Measurements from ENCODE around the gene DPP4. TPM values are rescaled to one million over a fixed set of nuclear protein-coding genes. Genes with fewer than 3 reads are reported as not detected.

The DPP4 gene
- total RNA-seq, 1 experiment from 2014 or later = 27.6 TPM

DNA sequence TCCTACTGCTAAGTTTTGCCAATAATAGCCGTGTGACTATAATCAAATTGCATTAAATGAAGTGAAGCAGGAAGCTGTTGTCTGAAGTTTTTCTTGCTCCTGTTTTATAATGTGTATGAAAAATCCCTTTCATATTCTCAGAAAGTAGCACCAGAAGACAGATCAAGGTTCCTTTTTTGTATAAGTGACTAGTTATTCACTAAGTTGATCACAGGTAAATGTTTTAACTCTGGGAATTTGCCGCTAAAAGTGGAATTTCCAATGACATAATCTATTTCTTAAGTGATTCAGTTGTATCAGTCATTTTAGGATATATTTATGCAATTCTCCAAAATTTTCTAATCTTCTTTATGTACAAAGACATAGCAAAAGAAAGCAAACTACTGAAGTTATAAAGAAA lies 99.6 kb downstream of the DPP4 start:
- DNase-seq = no peak
- Mint-ChIP-seq H3K9me3 (ENCODE audit: low read depth, unreplicated experiment) (no peaks in the 10 kb centered on the region), H3K4me3 (ENCODE audit: low read depth, unreplicated experiment) (no peak overlapping the region), H3K27ac (ENCODE audit: unreplicated experiment) (no peak overlapping the region), H3K27me3 (ENCODE audit: unreplicated experiment) (no peaks in the 10 kb centered on the region), H3K36me3 (ENCODE audit: insufficient read depth, unreplicated experiment) (no peaks in the 10 kb centered on the region), H3K4me1 (ENCODE audit: low read depth, unreplicated experiment) (no peaks in the 10 kb centered on the region)
- TF ChIP-seq, protein P1, sequence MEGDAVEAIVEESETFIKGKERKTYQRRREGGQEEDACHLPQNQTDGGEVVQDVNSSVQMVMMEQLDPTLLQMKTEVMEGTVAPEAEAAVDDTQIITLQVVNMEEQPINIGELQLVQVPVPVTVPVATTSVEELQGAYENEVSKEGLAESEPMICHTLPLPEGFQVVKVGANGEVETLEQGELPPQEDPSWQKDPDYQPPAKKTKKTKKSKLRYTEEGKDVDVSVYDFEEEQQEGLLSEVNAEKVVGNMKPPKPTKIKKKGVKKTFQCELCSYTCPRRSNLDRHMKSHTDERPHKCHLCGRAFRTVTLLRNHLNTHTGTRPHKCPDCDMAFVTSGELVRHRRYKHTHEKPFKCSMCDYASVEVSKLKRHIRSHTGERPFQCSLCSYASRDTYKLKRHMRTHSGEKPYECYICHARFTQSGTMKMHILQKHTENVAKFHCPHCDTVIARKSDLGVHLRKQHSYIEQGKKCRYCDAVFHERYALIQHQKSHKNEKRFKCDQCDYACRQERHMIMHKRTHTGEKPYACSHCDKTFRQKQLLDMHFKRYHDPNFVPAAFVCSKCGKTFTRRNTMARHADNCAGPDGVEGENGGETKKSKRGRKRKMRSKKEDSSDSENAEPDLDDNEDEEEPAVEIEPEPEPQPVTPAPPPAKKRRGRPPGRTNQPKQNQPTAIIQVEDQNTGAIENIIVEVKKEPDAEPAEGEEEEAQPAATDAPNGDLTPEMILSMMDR (IDR thresholded peaks at IDR 0.05; ENCODE audit: unreplicated experiment) = no peak
- no TSS peak for BruUV-seq (replicated peaks)
- intact Hi-C loops (cut with micrococcal nuclease; ENCODE audit: unreplicated experiment) = no loop called here
- CTCF ChIA-PET = no interaction called here

DNA sequence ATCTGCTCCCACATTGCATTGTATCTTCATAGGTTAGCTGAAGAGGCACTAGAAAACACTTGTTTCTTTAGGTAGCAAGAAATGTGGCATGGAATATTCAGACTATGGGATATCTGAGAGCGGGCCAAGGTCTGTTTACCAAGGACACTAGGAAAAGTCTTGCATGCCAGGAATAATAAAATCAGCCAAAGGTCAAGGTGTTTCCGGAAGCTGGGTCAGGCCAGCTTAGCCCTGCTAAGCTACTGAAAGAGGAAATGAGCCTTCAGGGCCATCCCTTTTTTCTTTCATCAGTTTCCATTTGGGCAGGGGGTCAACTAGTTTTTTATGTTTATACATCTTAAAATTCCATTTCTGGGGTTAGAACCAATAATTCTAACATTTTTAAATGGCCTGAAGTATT lies 101.1 kb downstream of the DPP4 start:
- no TSS peak for BruUV-seq (replicated peaks)
- H3K4me1 Mint-ChIP-seq (ENCODE audit: low read depth, unreplicated experiment) = no peaks in the 10 kb centered on the region

DNA sequence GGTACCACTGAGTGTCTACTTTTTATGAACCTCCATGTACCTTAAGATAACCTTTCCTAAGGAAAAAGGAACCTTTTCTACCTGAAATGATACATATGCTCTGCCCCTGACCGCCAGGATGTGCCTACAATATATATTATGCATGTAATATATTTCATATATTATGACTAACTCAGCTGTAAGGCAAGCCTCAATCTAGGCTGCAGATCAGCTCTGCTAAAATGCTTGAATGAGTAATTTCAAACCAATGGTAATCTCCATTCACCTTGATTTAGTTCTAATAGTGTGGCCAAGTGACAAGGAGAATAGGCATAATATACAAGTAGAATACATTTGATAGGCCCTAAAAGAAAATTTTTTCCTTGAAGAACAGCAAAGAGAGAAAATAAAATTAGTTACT lies 101.8 kb downstream of the DPP4 start:
- H3K4me1 Mint-ChIP-seq (ENCODE audit: low read depth, unreplicated experiment) = no peaks in the 10 kb centered on the region
- BruUV-seq (replicated peaks) = no TSS peak
- H3K4me3 Mint-ChIP-seq (ENCODE audit: low read depth, unreplicated experiment) = no peak overlapping the region
- H3K36me3 Mint-ChIP-seq (ENCODE audit: insufficient read depth, unreplicated experiment) = no peaks in the 10 kb centered on the region
- intact Hi-C loops (cut with micrococcal nuclease; ENCODE audit: unreplicated experiment) = no loop called here
- DNase-seq = no peak
- CTCF ChIA-PET = no interaction called here
- TF ChIP-seq, protein P1 (IDR thresholded peaks at IDR 0.05; ENCODE audit: unreplicated experiment) = no peak
- H3K27ac Mint-ChIP-seq (ENCODE audit: unreplicated experiment) = no peak overlapping the region
- H3K27me3 Mint-ChIP-seq (ENCODE audit: unreplicated experiment) = no peaks in the 10 kb centered on the region
- H3K9me3 Mint-ChIP-seq (ENCODE audit: low read depth, unreplicated experiment) = no peaks in the 10 kb centered on the region

More for the DNA sequence above, 101.1 kb downstream of the DPP4 start:
- CTCF ChIA-PET = no interaction called here
- Mint-ChIP-seq H3K9me3 (ENCODE audit: low read depth, unreplicated experiment) (no peaks in the 10 kb centered on the region), H3K36me3 (ENCODE audit: insufficient read depth, unreplicated experiment) (no peaks in the 10 kb centered on the region), H3K27me3 (ENCODE audit: unreplicated experiment) (no peaks in the 10 kb centered on the region), H3K4me3 (ENCODE audit: low read depth, unreplicated experiment) (no peak overlapping the region), H3K27ac (ENCODE audit: unreplicated experiment) (no peak overlapping the region)
- intact Hi-C loops (cut with micrococcal nuclease; ENCODE audit: unreplicated experiment) = no loop called here
- DNase-seq = no peak
- TF ChIP-seq, protein P1 (IDR thresholded peaks at IDR 0.05; ENCODE audit: unreplicated experiment) = no peak

DNA sequence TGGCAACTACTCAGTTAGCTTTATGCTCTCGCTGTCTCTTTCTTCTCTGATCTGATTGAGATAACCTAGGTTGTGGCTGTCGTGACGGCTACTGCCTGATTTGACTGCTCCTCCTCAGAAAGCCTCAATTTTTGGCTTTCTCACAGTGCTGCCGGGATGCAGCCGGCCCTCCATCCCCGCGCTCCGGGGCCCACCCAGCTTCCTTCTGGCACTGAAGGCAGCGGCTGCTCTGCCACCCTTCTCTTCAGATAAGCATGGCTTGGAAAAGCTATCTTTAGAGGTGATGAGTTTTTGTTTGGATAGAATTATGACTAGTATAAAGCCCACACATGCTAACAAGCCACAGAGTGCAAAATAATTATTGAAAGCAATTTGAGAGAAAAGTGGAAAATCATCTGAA lies 102.5 kb downstream of the DPP4 start:
- CTCF ChIA-PET = no interaction called here
- DNase-seq = no peak
- Mint-ChIP-seq H3K36me3 (ENCODE audit: insufficient read depth, unreplicated experiment) (no peaks in the 10 kb centered on the region), H3K27me3 (ENCODE audit: unreplicated experiment) (no peaks in the 10 kb centered on the region), H3K9me3 (ENCODE audit: low read depth, unreplicated experiment) (no peaks in the 10 kb centered on the region), H3K4me1 (ENCODE audit: low read depth, unreplicated experiment) (no peaks in the 10 kb centered on the region), H3K27ac (ENCODE audit: unreplicated experiment) (no peak overlapping the region), H3K4me3 (ENCODE audit: low read depth, unreplicated experiment) (no peak overlapping the region)
- intact Hi-C loops (cut with micrococcal nuclease; ENCODE audit: unreplicated experiment) = no loop called here
- BruUV-seq (replicated peaks) = no TSS peak
- TF ChIP-seq, protein P1 (IDR thresholded peaks at IDR 0.05; ENCODE audit: unreplicated experiment) = no peak

DNA sequence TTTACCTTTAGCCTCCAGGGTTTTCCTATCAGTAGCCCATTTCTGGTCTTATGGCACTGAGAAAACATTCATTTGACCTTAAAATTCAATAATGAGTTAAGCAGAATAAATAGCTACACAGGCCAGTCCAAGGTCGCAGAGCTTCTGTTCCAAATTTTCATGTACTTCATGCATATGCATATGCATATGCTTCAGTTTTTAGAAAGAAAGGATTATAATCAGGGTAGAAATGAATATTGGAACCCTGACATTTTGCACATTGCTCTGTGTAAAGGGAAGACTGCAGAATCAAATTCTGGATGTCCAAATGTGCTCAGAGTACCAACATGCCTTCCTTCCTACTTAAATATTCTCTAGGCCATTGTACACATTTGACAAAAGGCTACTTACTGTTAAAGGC lies 104.9 kb downstream of the DPP4 start:
- H3K27me3 Mint-ChIP-seq (ENCODE audit: unreplicated experiment) = no peaks in the 10 kb centered on the region
- no peak overlapping the region for H3K4me3 Mint-ChIP-seq (ENCODE audit: low read depth, unreplicated experiment)
- CTCF ChIA-PET = no interaction called here
- no peaks in the 10 kb centered on the region for H3K36me3 Mint-ChIP-seq (ENCODE audit: insufficient read depth, unreplicated experiment)
- intact Hi-C loops (cut with micrococcal nuclease; ENCODE audit: unreplicated experiment) = no loop called here
- H3K9me3 Mint-ChIP-seq (ENCODE audit: low read depth, unreplicated experiment) = no peaks in the 10 kb centered on the region
- H3K4me1 Mint-ChIP-seq (ENCODE audit: low read depth, unreplicated experiment) = no peaks in the 10 kb centered on the region
- BruUV-seq (replicated peaks) = no TSS peak
- TF ChIP-seq, protein P1 (IDR thresholded peaks at IDR 0.05; ENCODE audit: unreplicated experiment) = no peak
- DNase-seq = no peak
- H3K27ac Mint-ChIP-seq (ENCODE audit: unreplicated experiment) = no peak overlapping the region
